ENCODE data around the gene AGBL2. TPM values are rescaled to one million over a fixed set of nuclear protein-coding genes. Genes with fewer than 3 reads are reported as not detected.

Gene AGBL2
- total and polyA plus RNA-seq, 2 donors (not counting 3 experiments of a cell fraction or from before 2014, with no cell fraction given): 0.08 to 0.86 TPM

GRCh38 chr11:47628026-47628425 is 87.1 kb downstream of the AGBL2 start:
- Histone ChIP-seq H3K79me2 (ENCODE audit: control insufficient read depth, insufficient read depth, low read length) (no peaks in the 10 kb centered on the region), H3K36me3 (ENCODE audit: control insufficient read depth in 2 of 2, extremely low read depth in 1 of 2, insufficient read depth in 2 of 2, low read length in 2 of 2) (peaks cover 12 to 25% of the 10 kb centered on the region in 2 experiments), H3K27ac (ENCODE audit: insufficient read depth, low read depth, low read length) (no peak overlapping the region), H3K4me1 (ENCODE audit: control insufficient read depth, extremely low read depth, insufficient read depth, low read length) (no peaks in the 10 kb centered on the region), H3K9me1 (replicated peaks; ENCODE audit: control insufficient read depth, extremely low read depth, insufficient read depth, low read length) (no peaks in the 10 kb centered on the region), H3K9ac (replicated peaks; ENCODE audit: extremely low read depth, insufficient read depth, low read length) (no peak overlapping the region), H4K20me1 (replicated peaks; ENCODE audit: control insufficient read depth, extremely low read depth, insufficient read depth, low read length) (no peaks in the 10 kb centered on the region), H3K9me3 (replicated peaks; ENCODE audit: control insufficient read depth, insufficient read depth, low read length) (no peaks in the 10 kb centered on the region), H3K4me3 (replicated peaks in 1 of 3; ENCODE audit: insufficient read depth in 1 of 3, low read depth in 1 of 3, low read length in 3 of 3) (no peak overlapping the region), H3K4me2 (ENCODE audit: insufficient read depth, low read length) (no peak overlapping the region), H2AFZ (ENCODE audit: low read depth, low read length) (no peak overlapping the region), H3K27me3 (ENCODE audit: control insufficient read depth in 2 of 2, insufficient read depth in 2 of 2, low read length in 2 of 2) (no peaks in the 10 kb centered on the region)
- POLR2A ChIA-PET: no interaction called here
- CTCF ChIA-PET: interaction anchor here (2.3 kb wide), 1 partner anchor 11 kb away, joined by 7 read pairs; no protein-coding TSS in a partner anchor
- dilution Hi-C loops (cut with MboI; ENCODE audit: extremely low pct_ligation_motif_present, low sequenced_read_pairs): no loop called here
- DNase-seq (ENCODE audit: low read depth, low spot score): no peak
- no TSS peak for BruUV-seq (replicated peaks)
- intact Hi-C loops (cut with micrococcal nuclease): no loop called here
- no peak for TF ChIP-seq FOS (IDR thresholded peaks at IDR 0.05; ENCODE audit: borderline replicate concordance, insufficient read depth, low read length)
- TF ChIP-seq POLR2AphosphoS5 (IDR thresholded peaks at IDR 0.05; ENCODE audit: insufficient read depth, low read depth, low read length): no peak
- TF ChIP-seq POLR2A (IDR thresholded peaks at IDR 0.05; ENCODE audit: low read depth, low read length): no peak
- no peak for TF ChIP-seq JUN (IDR thresholded peaks at IDR 0.05; ENCODE audit: borderline replicate concordance, insufficient read depth, insufficient read length, low read depth)
- TF ChIP-seq EZH2 (IDR thresholded peaks at IDR 0.05; ENCODE audit: borderline replicate concordance, low read depth, low read length, severe bottlenecking): no peak
- no peak for TF ChIP-seq MYC (IDR thresholded peaks at IDR 0.05; ENCODE audit: low read depth, low read length)
- no peak for TF ChIP-seq GATA2 (IDR thresholded peaks at IDR 0.05; ENCODE audit: insufficient read depth, insufficient read length, low read depth, low read length)
- no peak for TF ChIP-seq CTCF (IDR thresholded peaks at IDR 0.05; ENCODE audit: extremely low read depth in 1 of 2, insufficient read depth in 1 of 2, low read depth in 1 of 2, low read length in 2 of 2)
- TF ChIP-seq MAX (IDR thresholded peaks at IDR 0.05; ENCODE audit: insufficient read depth, insufficient read length): no peak
- FAIRE-seq: no peak
